ENCODE data around the gene NWD2. TPM values are rescaled to one million over a fixed set of nuclear protein-coding genes. Genes with fewer than 3 reads are reported as not detected.

Gene NWD2
- total RNA-seq, 1 donor from 2014 or later: 0.08 TPM

GRCh38 chr4:37258221-37258620, 13.7 kb downstream of the NWD2 start:
- no peak for ATAC-seq
- intact Hi-C loops (cut with DNase I): no loop called here
- DNase-seq (ENCODE audit: missing footprints): no peak

- ATAC-seq (no peak), DNase-seq (ENCODE audit: missing footprints) (no peak)
- intact Hi-C loops (cut with DNase I): no loop called here
These were observed 23.8 kb downstream of the NWD2 start for GRCh38 chr4:37268319-37268718.

GRCh38 chr4:37279121-37279520, 34.6 kb downstream of the NWD2 start:
- ATAC-seq (no peak), DNase-seq (ENCODE audit: missing footprints) (no peak)
- intact Hi-C loops (cut with DNase I): no loop called here

GRCh38 chr4:37279894-37280592, 35.5 kb downstream of the NWD2 start:
- ATAC-seq (no peak), DNase-seq (ENCODE audit: missing footprints) (no peak)
- intact Hi-C loops (cut with DNase I): no loop called here

- DNase-seq (ENCODE audit: missing footprints) (no peak), ATAC-seq (no peak)
- intact Hi-C loops (cut with DNase I): no loop called here
These were observed 54.9 kb downstream of the NWD2 start for GRCh38 chr4:37299468-37299867.

- DNase-seq (ENCODE audit: missing footprints) (no peak), ATAC-seq (no peak)
- intact Hi-C loops (cut with DNase I): no loop called here
These were observed 60.1 kb downstream of the NWD2 start for GRCh38 chr4:37304612-37305011.

- no peak for DNase-seq (ENCODE audit: missing footprints)
- no peak for ATAC-seq
- intact Hi-C loops (cut with DNase I): no loop called here
These were observed 61.4 kb downstream of the NWD2 start for GRCh38 chr4:37305984-37306383.

GRCh38 chr4:37317104-37317643, 72.6 kb downstream of the NWD2 start:
- DNase-seq (ENCODE audit: missing footprints): no peak

GRCh38 chr4:37320513-37321235, 76.1 kb downstream of the NWD2 start:
- intact Hi-C loops (cut with DNase I): no loop called here
- ATAC-seq: no peak
- DNase-seq (ENCODE audit: missing footprints): no peak

More at GRCh38 chr4:37317104-37317643, 72.6 kb downstream of the NWD2 start:
- intact Hi-C loops (cut with DNase I): no loop called here
- ATAC-seq: no peak

- DNase-seq (ENCODE audit: missing footprints) (no peak), ATAC-seq (no peak)
- intact Hi-C loops (cut with DNase I): no loop called here
These were observed 77.6 kb downstream of the NWD2 start for GRCh38 chr4:37322122-37322521.

- ATAC-seq (no peak), DNase-seq (ENCODE audit: missing footprints) (no peak)
- intact Hi-C loops (cut with DNase I): no loop called here
These were observed 80.0 kb downstream of the NWD2 start for GRCh38 chr4:37324546-37324945.

- DNase-seq (ENCODE audit: missing footprints): no peak
- ATAC-seq: no peak
- intact Hi-C loops (cut with DNase I): no loop called here
These were observed 82.3 kb downstream of the NWD2 start for GRCh38 chr4:37326852-37327251.

GRCh38 chr4:37338972-37339371, 94.4 kb downstream of the NWD2 start:
- intact Hi-C loops (cut with DNase I): no loop called here
- DNase-seq (ENCODE audit: missing footprints) (no peak), ATAC-seq (no peak)

- intact Hi-C loops (cut with DNase I): no loop called here
- DNase-seq (ENCODE audit: missing footprints) (no peak), ATAC-seq (no peak)
These were observed 114.2 kb downstream of the NWD2 start for GRCh38 chr4:37358748-37359147.

- no peak for DNase-seq (ENCODE audit: missing footprints)
- intact Hi-C loops (cut with DNase I): no loop called here
- ATAC-seq: no peak
These were observed 114.7 kb downstream of the NWD2 start for GRCh38 chr4:37359261-37359660.

- DNase-seq (ENCODE audit: missing footprints) (no peak), ATAC-seq (no peak)
- intact Hi-C loops (cut with DNase I): no loop called here
These were observed 121.3 kb downstream of the NWD2 start for GRCh38 chr4:37365888-37366287.

- ATAC-seq (no peak), DNase-seq (ENCODE audit: missing footprints) (no peak)
- intact Hi-C loops (cut with DNase I): no loop called here
These were observed 123.4 kb downstream of the NWD2 start for GRCh38 chr4:37367901-37368300.

- ATAC-seq (no peak), DNase-seq (ENCODE audit: missing footprints) (no peak)
- intact Hi-C loops (cut with DNase I): no loop called here
These were observed 125.5 kb downstream of the NWD2 start for GRCh38 chr4:37370052-37370451.

- ATAC-seq (no peak), DNase-seq (ENCODE audit: missing footprints) (no peak)
- intact Hi-C loops (cut with DNase I): loop anchor here (10.0 kb wide), 1 partner anchor 1036 kb away; no protein-coding TSS in a partner anchor
These were observed 136.6 kb downstream of the NWD2 start for GRCh38 chr4:37381040-37381668.
